Activated effector memory CD4-positive, alpha-beta T cell treated with Interleukin-2 at 50 U/mL for 16 hours (primary cell): ENCODE measurements around the gene ATP6V1F.
"Not testable (repeated sequence)": the region's sequence is repeated elsewhere in the genome, so short reads cannot be mapped to it uniquely, and the experiment has no call there.

Source experiments
- DNase-seq: peaks from one replicate; pipeline ENCODE4 v3.0.0-alpha.2; 2020

ATP6V1F gene

DNA sequence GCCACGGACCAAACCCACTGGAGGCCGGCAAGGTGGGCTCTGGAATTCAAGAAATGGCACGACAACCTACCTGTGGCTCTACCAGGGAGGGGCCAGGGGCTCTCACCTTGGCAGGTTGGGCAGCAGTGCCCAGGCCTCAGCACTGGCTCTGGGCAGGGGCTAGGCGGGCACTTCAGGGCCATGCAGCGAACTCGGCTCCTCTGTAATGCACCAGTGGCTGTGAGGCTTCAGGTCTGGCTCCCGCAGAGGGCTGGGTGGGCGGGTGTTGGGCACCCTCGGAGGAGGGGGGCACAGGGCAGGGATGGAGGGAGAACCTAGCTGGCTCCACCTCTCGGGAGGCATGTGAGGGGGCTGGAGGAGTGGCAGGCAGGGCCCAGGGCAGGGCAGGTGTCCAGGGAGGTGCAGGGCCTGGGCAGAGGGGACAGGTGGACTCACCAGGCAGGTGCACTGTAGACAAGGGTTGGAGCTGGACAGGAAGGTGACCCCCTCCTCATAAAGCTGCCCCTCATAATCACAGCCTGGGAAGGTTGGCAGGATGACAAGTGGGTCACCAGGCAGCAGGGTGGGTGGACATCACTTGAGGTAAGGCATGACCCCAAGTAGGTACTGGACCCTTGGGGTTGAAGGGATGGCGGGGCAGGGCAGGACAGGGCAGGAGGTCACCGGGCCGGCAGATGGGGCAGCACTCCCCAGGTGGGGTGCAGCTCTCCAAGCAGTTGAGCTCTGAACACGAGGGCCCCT, 41.1 kb downstream of the ATP6V1F start:
- no peak for DNase-seq

DNA sequence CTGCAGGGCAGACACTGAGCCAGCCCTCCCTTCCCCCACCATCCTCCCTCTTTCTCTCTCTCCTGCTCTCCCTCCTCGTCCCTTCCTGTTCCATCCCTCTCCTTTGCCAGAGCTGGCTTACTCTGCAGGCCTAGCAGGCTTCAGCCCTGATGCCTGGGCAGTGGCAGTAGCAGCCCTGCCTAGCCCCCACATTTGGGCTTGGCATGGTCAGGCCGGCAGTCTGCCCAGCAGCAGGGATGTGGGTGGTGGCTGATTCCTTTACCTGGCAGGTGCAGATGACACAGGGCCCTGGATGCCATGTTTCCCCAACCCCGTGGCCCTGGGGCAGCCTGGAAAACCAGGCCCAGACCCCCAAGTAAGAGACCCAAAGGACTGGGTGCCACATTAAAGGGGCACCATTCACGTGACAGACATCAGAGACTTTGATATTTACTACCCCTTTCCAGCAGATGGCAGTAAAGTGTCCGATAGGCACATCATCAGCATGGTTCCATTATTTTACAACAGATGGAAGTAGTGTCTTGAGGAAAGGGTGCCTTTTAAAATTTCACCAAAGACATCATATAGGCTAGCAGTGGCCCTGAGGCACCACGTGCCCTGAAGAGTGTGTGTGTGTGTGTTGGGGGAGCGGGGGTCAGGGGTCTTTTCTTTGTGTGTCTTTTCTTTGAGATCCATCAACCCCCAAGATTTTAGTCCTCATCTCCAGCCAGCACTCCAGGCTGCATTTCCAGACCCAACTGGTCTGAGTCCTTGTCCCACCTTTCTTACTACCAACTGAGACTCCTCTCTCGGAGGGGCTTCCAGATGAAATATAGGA, 41.9 kb downstream of the ATP6V1F start:
- no peak for DNase-seq

DNA sequence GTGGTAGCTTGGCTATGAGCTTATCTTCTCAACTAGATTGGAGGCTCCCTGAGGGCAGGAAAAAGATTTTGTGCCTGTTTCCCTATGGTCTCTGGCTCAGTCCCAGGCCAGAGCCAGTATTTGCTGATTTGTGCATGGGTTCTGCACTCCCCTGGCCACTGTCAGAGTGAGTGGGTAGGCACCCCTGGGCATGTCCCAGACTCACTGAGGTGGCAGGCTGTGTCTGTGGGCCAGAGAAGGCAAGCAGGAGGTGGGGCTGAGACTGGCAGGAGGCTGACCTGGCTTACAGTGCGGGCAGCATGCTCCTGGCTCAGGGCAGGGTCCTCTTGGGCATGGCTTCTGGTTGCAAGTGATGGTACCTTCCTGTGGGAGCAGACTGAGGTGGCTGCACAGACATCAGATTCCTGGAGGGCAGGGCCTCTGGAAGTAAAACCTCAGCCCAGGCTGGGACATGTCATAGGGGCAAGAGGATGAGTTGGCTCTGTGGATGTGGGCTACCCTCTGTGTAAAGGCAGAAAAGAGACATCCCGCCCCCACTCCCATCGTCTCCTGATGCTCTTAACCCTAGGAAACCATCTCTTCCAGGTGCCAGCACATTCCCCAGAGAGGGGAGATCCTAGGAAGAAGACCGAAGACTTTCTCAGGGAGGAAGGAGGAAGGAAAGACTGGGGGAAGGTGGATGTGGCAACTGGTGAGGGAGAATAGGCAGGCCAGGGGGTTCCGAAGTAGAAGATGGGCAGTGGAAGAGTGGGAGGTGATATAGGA, 43.5 kb downstream of the ATP6V1F start:
- DNase-seq = no peak

DNA sequence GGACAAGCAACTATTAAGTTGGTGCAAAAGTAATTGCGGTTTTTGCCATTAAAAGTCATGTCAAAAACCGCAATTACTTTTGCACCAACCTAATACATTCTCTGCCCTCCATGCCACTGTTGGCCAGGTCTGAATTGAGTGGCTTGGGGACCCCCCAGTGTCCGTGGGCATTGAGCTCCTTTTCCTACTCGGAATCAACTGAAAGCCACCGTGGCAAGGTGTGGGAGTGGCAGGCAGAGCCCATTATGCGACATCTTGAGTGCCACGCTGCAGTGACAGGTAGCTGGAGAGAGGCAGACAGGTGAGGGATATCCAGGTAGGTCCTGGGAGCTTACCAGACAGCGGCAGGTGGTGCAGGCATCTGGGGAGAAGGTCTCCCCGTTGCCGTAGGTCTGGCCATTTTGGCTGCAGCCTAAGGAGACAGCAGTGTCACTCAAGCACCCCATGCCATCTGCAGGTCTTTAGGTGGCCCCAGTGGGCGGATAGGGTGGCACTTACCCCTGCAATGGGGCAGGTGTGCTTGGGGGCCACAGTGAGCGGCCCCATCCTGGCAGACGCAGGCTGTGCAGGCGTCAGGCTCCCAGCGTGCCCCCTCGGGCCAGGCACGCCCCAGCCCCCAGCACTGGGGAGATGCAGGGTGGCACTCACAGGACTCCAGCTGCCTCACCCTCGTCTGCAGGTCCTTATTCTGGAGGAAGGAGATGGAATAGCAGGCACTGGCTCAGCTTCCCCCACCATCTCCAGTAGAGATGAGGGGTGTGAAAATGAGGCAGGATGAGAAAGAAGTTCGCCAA, 44.3 kb downstream of the ATP6V1F start:
- no peak for DNase-seq

DNA sequence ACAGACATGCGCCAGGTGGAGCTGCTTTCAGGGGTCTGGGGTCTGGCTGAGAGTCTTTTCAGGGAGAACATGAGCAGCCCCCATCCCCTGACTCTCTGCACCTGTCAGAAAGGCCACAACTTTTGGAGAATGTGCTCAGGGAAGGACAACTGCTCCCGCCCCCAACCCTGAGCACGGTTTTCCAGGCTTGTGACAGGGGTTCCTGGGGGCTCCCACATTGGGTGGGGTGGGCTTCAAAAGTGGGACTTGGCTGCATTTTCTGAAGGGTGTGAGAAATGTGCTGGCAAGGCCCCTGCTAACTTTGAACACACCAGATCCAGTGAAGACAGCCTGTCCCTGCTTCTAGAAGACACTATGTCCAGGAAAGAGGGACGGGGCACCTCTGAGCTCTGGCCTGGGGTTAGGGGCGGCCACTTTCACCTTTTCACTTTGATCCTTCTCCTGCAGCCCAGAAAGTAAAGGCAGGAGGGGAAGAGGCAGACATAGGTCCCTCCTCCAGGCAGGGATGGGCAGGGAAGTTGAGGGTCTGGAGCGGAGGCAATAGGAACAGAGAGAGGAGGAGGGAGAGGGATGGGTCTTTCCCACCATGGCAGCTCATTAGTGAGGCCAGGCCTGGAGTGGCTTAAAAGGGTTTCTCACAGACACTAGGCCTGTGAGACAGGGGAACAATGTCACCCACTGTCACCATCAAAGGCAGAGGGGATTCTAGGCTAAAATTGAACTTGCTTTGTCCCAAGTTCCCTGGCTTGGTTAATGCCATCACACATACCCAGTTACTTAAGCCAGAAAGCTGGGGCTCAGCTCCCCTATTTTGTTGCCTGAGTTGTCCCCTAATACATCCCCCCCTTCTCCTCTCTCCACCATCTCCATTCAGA, 46.3 kb downstream of the ATP6V1F start:
- DNase-seq = no peak

DNA sequence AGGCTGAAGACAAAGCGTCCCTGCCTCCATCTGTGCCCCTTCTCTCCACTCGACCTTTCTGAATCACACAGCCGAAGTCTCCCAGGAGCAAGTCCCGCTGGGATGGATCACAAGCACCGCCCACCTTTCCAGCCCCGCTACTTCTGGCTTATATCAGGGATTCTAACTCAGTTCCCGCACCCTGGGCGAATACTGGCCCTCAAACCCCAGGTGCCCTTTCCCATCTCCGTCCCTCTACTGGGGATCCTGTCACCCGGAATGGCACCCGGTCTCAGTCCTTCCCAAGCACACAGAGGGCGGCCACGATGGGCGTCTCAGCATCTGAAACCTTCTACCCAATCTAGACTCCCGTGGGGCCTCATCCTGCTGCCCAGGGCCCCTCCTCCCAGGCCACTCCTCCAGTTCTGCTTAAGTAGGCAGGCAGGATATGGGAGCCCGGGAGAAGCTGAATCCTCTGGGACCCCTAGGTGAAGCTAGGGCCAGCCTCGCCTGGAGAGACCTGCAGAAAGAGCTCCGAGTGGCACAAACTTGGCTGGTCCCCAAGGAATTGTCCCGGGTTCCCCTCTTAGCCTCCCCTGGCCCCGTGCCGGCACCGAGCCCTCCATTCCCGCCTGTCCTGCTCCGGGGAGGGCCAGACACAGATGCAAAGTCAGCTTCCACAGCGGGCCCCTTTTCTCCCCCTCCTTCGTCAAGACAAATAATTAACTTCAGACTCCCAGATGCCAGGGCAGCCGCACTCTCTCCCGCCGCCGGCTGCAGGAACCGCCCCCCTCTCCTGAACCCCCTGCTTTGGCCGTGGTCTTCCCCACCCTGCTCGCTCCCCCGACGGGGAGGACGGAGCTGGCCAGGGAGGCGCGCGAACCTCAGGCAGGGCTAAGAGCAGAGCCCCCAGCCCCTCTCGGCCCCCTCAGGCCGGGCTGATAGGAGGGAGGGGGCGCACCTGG, 47.2 kb downstream of the ATP6V1F start:
- no peak for DNase-seq

DNA sequence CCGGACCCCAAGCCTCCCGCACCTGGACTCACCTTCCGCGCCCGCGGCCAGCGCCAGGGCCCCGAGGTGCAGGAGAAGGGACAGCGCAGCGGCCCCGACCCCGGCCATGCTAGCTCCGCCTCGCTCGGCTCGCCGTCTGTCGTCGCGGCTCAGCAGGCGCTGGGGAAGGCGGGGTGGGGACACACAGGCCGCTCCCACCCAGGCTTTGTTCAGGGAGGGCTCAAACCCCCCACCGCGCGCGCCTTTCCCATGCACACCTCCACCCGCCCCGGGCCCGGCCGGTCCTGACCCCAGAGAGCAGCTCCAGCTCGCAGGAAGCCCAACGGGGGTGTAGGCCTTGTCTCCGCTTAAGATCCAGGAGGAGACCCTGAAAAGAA, 47.9 kb downstream of the ATP6V1F start, which contains the start of gene KCP:
Gene KCP, minus strand, starts transcription at position 141 of the 377 bp plus-strand sequence. Its CDS starts 33 bp downstream, at position 108.
- DNase-seq = no peak

DNA sequence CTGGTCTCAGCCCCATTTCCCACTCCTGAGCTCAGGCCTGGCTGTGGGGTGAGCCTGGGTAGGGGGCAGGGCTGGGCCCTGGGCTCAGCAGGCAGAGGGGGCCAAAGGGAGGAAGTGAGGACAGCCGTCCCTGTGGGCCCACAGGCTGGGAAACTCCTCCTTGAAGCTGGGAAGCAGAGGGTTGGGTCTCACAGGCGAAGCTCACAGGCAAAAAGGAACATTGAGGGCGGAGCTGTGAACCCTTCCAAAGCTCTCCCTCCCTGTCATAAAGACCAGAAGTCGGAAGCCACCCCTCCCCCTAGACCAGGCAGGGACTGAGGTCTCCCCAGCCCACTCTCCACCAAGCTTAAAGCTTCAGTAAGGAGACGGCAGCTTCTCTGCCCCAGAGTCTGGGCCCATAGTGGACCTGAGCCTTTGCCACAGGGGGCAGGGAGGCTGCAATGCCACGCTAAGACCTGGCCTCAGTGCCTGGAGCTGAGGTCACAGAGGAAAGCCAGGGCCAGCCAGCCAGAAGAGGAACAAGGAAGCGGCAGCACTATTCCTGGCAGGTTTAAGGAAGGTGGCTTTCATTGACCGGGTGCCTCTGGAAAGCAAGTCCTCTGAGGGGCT, 48.9 kb downstream of the ATP6V1F start:
- no peak for DNase-seq

DNA sequence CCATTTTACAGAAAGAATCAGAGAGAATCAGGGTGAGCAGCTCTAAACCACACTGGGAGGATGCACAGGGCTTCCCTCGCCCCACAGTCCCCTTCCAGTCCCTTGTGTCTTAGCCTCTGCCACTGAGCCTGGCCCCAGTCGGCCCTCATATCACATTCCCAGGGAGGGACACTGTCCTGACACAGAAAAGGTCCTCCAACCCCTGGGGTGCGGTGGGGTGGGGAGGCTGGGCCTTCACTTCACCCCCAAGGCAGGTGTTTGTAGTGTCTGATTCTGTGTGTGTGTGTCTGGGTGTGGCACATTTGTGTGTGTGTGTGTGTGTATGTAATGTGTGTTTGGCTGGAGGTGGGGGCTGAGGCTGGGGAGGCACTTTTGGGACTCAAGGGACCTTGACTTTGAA, 49.6 kb downstream of the ATP6V1F start:
- DNase-seq = no peak

DNA sequence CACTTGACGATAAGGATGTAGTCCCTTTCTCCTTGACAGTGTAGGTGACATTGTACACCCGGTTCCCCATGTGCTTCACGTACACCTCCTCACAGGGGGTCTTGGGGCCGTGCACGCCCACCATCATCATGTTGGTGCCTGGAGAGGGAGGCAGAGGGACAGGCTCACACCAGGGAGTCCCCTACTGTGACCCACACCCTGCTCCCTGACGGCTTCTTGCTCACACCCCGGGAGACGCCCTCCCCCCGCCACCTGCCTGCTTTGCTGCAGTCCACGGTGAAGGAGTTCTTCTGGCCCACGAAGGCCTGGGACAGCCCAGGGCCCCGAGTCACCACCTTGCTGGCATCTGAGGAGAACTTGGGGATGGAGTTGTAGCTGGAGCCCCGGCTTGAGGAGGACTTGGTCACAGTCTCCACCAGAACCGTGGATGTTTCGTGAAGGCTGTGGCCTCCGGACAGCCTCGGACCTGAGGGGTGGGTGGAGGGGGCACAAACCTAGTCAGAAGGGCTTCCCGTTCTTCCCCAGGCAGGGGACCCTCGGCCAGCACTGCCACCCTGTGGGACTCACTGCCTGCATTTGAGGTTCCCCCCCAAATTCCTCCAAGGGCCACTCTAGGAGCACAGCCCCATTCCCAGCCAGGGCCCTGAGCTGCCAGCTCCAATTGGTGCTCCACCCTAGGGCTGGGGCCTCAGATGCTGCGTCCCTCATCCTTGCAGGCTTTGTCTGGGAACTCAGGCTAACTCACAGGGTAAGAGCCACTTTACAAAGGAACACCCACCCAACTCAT, 50.2 kb downstream of the ATP6V1F start:
- DNase-seq = not testable (repeated sequence)

DNA sequence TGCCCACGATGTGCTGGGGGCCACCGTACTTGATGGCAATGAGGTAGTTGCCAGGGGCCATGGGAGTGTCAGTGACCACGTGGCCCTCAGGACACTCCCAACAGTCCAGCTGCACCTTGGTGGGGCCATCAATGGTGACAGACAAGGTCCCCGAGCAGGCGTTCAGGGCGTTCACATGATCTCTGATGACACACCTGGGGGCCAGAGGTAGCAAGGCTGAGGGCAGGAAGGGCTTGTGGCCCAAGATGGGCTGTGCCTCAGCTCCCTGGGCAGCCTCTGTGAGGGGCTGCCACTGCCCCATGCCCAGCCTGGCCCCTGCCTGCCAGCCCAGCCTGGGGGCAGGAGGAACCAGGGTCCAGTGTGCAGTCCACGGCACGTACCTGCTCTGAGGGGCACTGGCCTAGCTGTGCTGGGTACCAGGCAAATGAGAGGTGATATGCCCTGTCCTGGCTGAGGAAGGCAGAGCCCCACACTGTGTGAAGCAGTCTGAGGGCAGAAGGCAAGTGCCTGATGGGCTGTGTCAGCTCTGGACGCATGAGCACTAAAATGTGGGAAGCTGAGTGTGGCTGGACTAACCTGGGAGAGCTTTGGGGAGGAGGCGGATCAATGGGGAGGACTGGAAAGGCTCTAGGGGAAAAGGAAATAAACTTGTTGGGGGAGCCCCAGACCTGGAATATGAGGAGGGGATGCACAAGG, 51.4 kb downstream of the ATP6V1F start:
- no peak for DNase-seq

DNA sequence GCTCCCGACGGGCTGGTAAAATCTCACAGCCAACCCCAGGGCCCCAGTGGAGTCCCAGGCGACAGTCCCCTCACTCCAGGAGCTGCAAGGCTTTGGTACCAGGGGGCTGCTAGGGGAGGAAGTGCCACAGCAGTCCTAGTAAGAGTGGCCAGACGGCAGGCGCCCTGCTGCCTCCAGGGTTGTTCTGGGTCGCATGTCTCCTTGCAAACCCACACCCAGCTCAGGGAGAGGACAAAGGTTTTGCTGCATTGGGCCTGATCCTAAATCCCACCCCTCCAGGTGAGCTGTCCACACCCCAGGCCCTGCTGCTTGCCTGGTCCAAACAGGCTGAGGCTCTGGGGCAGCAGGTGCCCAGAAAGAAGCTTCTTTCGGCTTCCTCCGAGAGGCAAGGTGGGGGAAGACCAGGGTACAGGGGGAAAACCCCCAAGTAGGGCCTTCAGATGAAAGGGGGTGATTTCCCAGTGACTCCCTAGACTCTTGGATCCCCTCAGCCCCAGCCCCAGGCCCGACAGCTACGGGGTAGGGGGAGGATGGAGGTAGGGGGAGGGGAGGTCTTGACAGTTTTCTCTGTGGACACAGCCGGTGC, 52.0 kb downstream of the ATP6V1F start:
- DNase-seq = no peak

DNA sequence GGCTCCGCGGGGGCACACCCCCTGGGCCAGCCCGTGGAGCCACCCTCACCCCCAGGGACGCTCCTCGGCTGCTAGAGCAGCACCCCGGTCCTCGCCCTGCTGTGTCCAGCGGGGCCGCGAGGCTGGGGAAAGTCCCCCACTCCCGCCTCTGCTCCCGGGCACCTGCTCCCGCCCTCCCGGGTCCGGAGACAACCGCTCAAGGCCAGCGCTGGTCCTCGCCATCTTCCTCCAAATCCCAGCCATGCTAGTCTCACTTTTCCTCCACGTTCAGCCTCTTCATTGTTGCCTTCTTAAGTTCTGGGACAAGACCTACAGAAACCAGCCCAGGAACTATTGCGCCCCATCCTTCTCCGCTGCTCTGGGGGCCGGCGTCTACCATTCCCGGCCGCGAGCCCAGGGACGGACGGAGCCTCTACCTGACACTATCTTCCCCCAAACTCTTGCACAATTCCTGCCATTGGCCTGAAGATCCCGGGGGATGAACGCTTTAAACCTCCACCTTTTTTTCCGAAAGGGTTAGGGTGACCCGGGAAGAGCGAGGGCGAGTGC, 52.7 kb downstream of the ATP6V1F start:
- no peak for DNase-seq
